Uterus (tissue), 4 donors: ENCODE data around the gene POLR2E. TPM values are rescaled to one million over a fixed set of nuclear protein-coding genes. Genes with fewer than 3 reads are reported as not detected.

ENCODE experiments used
- DNase-seq, 2 donors: peaks; one replicate each; pipeline ENCODE4 v3.0.0-alpha.2; 2019 to 2020
- H3K27ac ChIP-seq, 2 donors: fragments of 200-600 bp; sonication (generic); 1 replicate in 1 of 2; 2 replicates in 1 of 2; pipeline ENCODE4 v1.5.1; 2016 to 2018
- H3K27me3 ChIP-seq, 2 donors: fragments of 200-600 bp; sonication (generic); one replicate each; pipeline ENCODE4 v1.5.1; 2018 to 2019; ENCODE audit warnings: control low read depth in 1 of 2
- H3K36me3 ChIP-seq, 2 donors: fragments of 200-600 bp; sonication (generic); one replicate each; pipeline ENCODE4 v1.5.1; 2019; ENCODE audit warnings: control low read depth in 1 of 2
- H3K4me1 ChIP-seq, 2 donors: fragments of 200-600 bp; sonication (generic); one replicate each; pipeline ENCODE4 v1.5.1; 2018 to 2019; ENCODE audit warnings: control low read depth in 1 of 2
- H3K4me3 ChIP-seq, 2 donors: fragments of 200-600 bp; sonication (generic); 1 replicate in 1 of 2; 2 replicates in 1 of 2; pipeline ENCODE4 v1.5.1; 2018 to 2019; ENCODE audit warnings: mild to moderate bottlenecking in 1 of 2
- H3K9me3 ChIP-seq, 2 donors: fragments of 200-600 bp; sonication (generic); one replicate each; pipeline ENCODE4 v1.5.1; 2019; ENCODE audit warnings: control low read depth in 1 of 2
- POLR2A ChIP-seq, 2 donors: fragments of 450-650 bp; IDR thresholded peaks; one replicate each; pipeline ENCODE4 v1.6.1; 2016; ENCODE audit warnings: antibody characterized with exemption in 2 of 2, mild to moderate bottlenecking in 1 of 2, moderate library complexity in 1 of 2
- intact Hi-C: fragments of 100-400 bp; cut with DNase I; formaldehyde crosslinking; loops from one replicate; pipeline ENCODE4 v1.15.1; 2023; ENCODE audit warnings: low total_unique reads
- total RNA-seq, 4 donors: library from RNA; depleted of rRNA in 3 of 4; stranded (reverse); fragments of >200 nt in 3 of 4; gene quantifications; one replicate each; pipeline versions ENCODE4 v1.1.0 to v1.2.4, GENCODE V29; 2014 to 2023
- TF ChIP-seq, protein P1 (sequence below), 4 experiments: fragments of 200-600 bp in 2 of 4; fragments of 450-650 bp in 2 of 4; sonication (generic) in 2 of 4; IDR thresholded peaks; one replicate each; pipeline ENCODE4 v1.5.1; 2016 to 2019; ENCODE audit warnings: antibody characterized with exemption in 4 of 4, mild to moderate bottlenecking in 2 of 4, moderate library complexity in 1 of 4
- donor health status: DM: yes; HTN: yes; CAD: no.

POLR2E gene
- total RNA-seq, 4 donors from 2014 or later: 13.6 to 112 (median 59.8) TPM

DNA sequence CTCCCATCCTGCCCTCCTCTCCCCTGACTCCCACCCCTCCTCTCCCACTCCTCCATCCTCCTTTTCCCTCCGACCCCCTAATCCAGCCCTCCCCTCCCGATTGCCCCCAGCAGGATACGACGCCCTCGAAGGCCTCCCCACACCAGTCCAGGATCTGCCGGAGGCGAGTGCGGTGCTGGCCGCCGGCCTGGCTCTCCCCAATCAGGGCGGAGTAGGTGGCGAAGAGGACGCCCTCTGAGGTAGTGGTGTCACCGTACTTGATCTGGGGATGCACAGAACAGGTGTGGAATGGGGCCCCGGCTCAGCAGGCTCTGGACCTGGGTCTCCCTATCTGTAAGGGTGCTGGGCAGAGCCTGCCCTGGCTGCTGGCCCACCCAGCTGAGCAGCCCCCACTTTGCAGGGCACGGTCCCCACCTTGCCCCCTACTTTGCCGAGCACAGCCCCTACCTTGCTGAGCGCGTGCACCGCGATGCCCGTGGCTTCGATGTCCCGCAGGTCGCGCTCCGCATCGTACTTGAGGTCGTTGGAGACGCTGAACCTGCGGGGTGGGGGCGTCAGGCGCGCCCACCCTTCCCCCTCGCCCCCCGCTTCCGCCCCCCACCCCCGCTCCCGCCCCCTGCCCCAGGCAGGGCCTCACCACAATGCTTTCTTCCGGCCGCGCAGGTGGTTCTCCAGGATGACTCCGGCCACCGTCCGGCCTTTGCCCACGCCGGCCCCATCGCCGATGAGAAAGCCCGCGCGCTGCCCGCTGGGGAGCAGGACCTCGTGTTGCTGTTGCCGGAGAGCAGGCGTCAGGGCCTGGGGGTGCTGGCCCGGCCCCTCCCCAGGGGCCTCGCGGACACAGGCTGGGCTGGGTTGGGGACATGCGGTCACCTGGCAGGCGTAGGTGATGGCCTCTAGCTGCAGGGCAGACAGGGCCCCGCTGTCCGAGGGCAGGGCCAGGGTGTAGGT lies 27.1 kb upstream of the POLR2E start:
- Histone ChIP-seq H3K27me3 (no peaks in the 10 kb centered on the region), H3K4me1 (no peaks in the 10 kb centered on the region), H3K9me3 (no peaks in the 10 kb centered on the region), H3K27ac (peak overlapping the region in 1 of 2 donors; percentile 1), H3K4me3 (no peak overlapping the region), H3K36me3 (no peaks in the 10 kb centered on the region)
- intact Hi-C loops: no loop called here
- DNase-seq: peak in 1 of 2 donors; percentile 15
- TF ChIP-seq POLR2A (IDR thresholded peaks at IDR 0.05): no peak
- TF ChIP-seq, protein P1, sequence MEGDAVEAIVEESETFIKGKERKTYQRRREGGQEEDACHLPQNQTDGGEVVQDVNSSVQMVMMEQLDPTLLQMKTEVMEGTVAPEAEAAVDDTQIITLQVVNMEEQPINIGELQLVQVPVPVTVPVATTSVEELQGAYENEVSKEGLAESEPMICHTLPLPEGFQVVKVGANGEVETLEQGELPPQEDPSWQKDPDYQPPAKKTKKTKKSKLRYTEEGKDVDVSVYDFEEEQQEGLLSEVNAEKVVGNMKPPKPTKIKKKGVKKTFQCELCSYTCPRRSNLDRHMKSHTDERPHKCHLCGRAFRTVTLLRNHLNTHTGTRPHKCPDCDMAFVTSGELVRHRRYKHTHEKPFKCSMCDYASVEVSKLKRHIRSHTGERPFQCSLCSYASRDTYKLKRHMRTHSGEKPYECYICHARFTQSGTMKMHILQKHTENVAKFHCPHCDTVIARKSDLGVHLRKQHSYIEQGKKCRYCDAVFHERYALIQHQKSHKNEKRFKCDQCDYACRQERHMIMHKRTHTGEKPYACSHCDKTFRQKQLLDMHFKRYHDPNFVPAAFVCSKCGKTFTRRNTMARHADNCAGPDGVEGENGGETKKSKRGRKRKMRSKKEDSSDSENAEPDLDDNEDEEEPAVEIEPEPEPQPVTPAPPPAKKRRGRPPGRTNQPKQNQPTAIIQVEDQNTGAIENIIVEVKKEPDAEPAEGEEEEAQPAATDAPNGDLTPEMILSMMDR (IDR thresholded peaks at IDR 0.05): no peak

DNA sequence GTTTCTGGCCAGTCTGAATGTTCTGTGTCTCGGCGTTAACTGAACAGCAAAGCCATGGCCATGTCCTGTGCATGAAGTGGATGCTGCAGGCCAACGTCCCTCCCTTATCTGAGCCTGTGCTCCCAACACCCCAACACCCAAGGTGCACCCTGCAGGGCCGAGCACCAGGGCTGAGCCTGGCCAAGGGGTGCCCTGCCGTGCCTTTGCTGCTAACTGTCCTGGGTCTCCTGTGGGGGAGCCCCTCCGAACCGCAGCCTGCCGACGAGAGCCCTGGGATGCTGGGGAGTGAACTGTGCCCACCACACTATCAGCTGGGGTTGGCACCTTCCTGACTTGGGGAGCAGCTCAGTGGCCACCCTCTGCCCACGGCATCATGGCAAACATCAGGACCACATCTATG lies 26.2 kb upstream of the POLR2E start:
- Histone ChIP-seq H3K9me3 (no peaks in the 10 kb centered on the region), H3K4me1 (no peaks in the 10 kb centered on the region), H3K4me3 (no peak overlapping the region), H3K27me3 (no peaks in the 10 kb centered on the region), H3K27ac (no peak overlapping the region), H3K36me3 (no peaks in the 10 kb centered on the region)
- intact Hi-C loops: no loop called here
- no peak for DNase-seq
- no peak for TF ChIP-seq POLR2A (IDR thresholded peaks at IDR 0.05)
- TF ChIP-seq, protein P1 (IDR thresholded peaks at IDR 0.05): no peak

DNA sequence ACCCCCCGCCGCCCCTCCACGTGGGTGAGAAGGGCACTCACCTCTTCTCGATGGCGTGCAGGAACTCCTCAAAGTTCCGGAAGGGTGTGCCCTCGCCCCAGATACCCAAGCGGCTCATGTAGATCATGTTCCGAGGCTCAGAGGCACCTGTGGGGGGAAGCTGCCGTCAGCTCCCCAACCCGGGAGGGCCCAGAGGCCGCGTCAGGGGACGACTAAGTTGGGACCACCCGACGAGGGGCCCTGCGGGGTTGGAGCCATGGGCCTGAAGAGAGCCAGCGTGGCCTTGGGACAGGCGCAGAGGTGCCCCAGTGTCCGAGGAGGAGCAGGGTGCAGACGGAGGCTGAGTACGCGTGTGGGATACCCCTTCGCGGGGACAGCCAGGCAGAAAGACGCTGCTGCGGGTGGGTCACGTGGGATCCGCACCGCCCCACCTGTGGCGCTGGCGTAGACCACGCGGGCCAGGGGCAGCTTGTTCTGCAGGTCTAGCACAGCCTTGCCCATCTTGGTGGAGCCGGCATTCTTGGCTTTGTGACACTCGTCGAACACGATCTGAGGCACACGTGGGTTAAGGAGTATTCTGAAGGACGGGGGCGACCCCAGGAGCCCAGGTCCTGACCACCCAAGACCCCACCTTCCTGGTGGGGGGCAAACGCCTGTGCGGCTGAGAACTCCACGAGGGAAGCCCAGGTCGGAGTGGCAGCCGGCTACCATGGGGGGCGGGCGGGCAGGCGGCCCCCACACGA lies 24.5 kb upstream of the POLR2E start:
- TF ChIP-seq, protein P1 (IDR thresholded peaks at IDR 0.05): no peak
- TF ChIP-seq POLR2A (IDR thresholded peaks at IDR 0.05): no peak
- Histone ChIP-seq H3K9me3 (no peaks in the 10 kb centered on the region), H3K4me3 (no peak overlapping the region), H3K27ac (no peak overlapping the region), H3K4me1 (no peaks in the 10 kb centered on the region), H3K27me3 (no peaks in the 10 kb centered on the region), H3K36me3 (no peaks in the 10 kb centered on the region)
- intact Hi-C loops: no loop called here
- DNase-seq: no peak

DNA sequence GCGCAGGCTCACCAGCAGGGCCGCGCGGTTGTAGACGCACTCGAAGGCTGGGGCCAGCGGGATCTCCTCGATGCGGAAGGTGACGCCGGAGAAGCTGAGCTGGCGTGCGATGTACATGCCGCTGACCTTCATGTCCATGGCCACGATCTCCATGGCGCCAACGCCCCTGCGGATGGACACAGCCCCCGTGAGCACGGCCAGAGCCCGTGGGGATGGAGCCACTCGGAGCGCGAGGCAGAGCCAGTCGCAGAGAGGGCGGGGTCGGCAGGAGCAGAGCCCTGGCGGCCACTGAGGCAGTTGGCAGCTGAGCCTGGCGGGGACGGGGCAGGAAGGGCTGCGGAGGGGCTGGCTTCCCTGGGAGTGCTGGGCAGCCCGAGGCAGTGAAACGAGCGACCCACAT lies 23.8 kb upstream of the POLR2E start:
- DNase-seq: no peak
- Histone ChIP-seq H3K27me3 (no peaks in the 10 kb centered on the region), H3K27ac (no peak overlapping the region), H3K4me1 (no peaks in the 10 kb centered on the region), H3K36me3 (no peaks in the 10 kb centered on the region), H3K4me3 (no peak overlapping the region), H3K9me3 (no peaks in the 10 kb centered on the region)
- intact Hi-C loops: no loop called here
- TF ChIP-seq, protein P1 (IDR thresholded peaks at IDR 0.05): no peak
- no peak for TF ChIP-seq POLR2A (IDR thresholded peaks at IDR 0.05)

DNA sequence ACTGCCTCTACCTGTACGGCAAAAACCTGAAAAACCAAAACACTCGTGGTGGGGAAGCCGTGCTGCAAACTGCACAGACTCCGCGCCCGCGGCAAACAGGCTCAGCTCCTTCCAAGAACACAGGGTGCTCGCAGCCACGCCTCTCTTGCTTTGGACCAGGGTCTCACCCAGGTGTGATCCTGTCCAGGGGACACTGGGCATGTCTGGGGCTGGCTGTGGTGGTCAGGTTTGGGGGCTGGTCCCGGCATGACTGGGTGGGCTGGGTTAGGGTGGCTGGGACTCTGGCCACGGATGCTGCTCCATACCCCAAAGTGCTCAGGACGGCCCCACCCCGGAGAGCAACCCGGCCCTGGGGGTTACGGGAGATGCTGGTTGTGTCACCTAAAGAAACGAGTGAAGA lies 22.5 kb upstream of the POLR2E start:
- TF ChIP-seq POLR2A (IDR thresholded peaks at IDR 0.05): no peak
- TF ChIP-seq, protein P1 (IDR thresholded peaks at IDR 0.05): no peak
- H3K36me3 ChIP-seq: no peaks in the 10 kb centered on the region
- intact Hi-C loops: no loop called here

More for the DNA sequence above, 22.5 kb upstream of the POLR2E start:
- Histone ChIP-seq H3K9me3 (no peaks in the 10 kb centered on the region), H3K4me1 (peaks cover 4 to 5% of the 10 kb centered on the region in 2 donors), H3K4me3 (no peak overlapping the region), H3K27ac (no peak overlapping the region), H3K27me3 (no peaks in the 10 kb centered on the region)
- DNase-seq: no peak
